Calu3 (cell line): Measurements from ENCODE around the gene DMKN. TPM values are rescaled to one million over a fixed set of nuclear protein-coding genes. Genes with fewer than 3 reads are reported as not detected.
A peak's percentile ranks its signal among the peaks of the same experiment; 100 is the strongest.

Source experiments
- BruUV-seq: library from RNA; stranded (reverse); fragments of 400-500 nt; replicated peaks from 2 replicates; lab custom pipeline; 2021; lab: Mats Ljungman, UMichigan
- CTCF ChIA-PET: fragments of 300-600 bp; sonication (Branson Sonifier 250); formaldehyde crosslinking; loops from one replicate; lab custom pipeline; 2022; ENCODE audit warnings: antibody characterized with exemption; lab: Charles Lee
- DNase-seq: peaks from one replicate; pipeline ENCODE4 v3.0.0; 2022
- H3K27ac Mint-ChIP-seq: one replicate; pipeline ENCODE4 v1.8.0; 2022; ENCODE audit warnings: mixed read lengths; ENCODE audit not compliant: unreplicated experiment
- H3K27me3 Mint-ChIP-seq: one replicate; pipeline ENCODE4 v1.8.0; 2022; ENCODE audit warnings: mixed read lengths; ENCODE audit not compliant: unreplicated experiment
- H3K36me3 Mint-ChIP-seq: one replicate; pipeline ENCODE4 v1.8.0; 2022; ENCODE audit warnings: mild to moderate bottlenecking, moderate library complexity, mixed read lengths; ENCODE audit not compliant: insufficient read depth, unreplicated experiment
- H3K4me1 Mint-ChIP-seq: one replicate; pipeline ENCODE4 v1.8.0; 2022; ENCODE audit warnings: mild to moderate bottlenecking, low read depth, mixed read lengths; ENCODE audit not compliant: unreplicated experiment
- H3K4me3 Mint-ChIP-seq: one replicate; pipeline ENCODE4 v1.8.0; 2022; ENCODE audit warnings: mild to moderate bottlenecking, low read depth, moderate library complexity, mixed read lengths; ENCODE audit not compliant: unreplicated experiment
- H3K9me3 Mint-ChIP-seq: one replicate; pipeline ENCODE4 v1.8.0; 2022; ENCODE audit warnings: low read depth, mixed read lengths; ENCODE audit not compliant: unreplicated experiment
- CTCF ChIP-seq: fragments of 200-600 bp; IDR thresholded peaks from one replicate; pipeline ENCODE4 v1.8.0; 2022; ENCODE audit warnings: antibody characterized with exemption; ENCODE audit not compliant: unreplicated experiment
- intact Hi-C: fragments of 100-400 bp; cut with micrococcal nuclease; formaldehyde crosslinking; loops from one replicate; pipeline ENCODE4 v1.10.0; 2022; ENCODE audit not compliant: unreplicated experiment
- total RNA-seq: library from RNA; stranded (reverse); gene quantifications from 2 replicates; pipeline ENCODE4 v1.2.3, GENCODE V29; 2022

DMKN gene
- total RNA-seq, 1 experiment from 2014 or later = 224 TPM

- TF ChIP-seq CTCF = no peak
- Mint-ChIP-seq H3K9me3 (no peaks in the 10 kb centered on the region), H3K4me1 (no peaks in the 10 kb centered on the region), H3K36me3 (no peaks in the 10 kb centered on the region), H3K4me3 (no peak overlapping the region), H3K27me3 (peaks cover 87% of the 10 kb centered on the region), H3K27ac (no peak overlapping the region)
- CTCF ChIA-PET = interaction anchor here (0.8 kb wide), 1 partner anchor 48 kb away, joined by 6 read pairs; no protein-coding TSS in a partner anchor
- no peak for DNase-seq
- no TSS peak for BruUV-seq
- intact Hi-C loops = no loop called here
Observed at GRCh38 chr19:35558400-35559280, 45.2 kb upstream of the DMKN start.

- H3K4me1 Mint-ChIP-seq = no peaks in the 10 kb centered on the region
- no peaks in the 10 kb centered on the region for H3K36me3 Mint-ChIP-seq
- intact Hi-C loops = no loop called here
- no peaks in the 10 kb centered on the region for H3K9me3 Mint-ChIP-seq
- peaks cover 87% of the 10 kb centered on the region for H3K27me3 Mint-ChIP-seq
- TF ChIP-seq CTCF = no peak
- peak; percentile 35 for DNase-seq
- H3K4me3 Mint-ChIP-seq = no peak overlapping the region
- H3K27ac Mint-ChIP-seq = no peak overlapping the region
- CTCF ChIA-PET = interaction anchor here (0.8 kb wide), 1 partner anchor 49 kb away, joined by 6 read pairs; no protein-coding TSS in a partner anchor
- BruUV-seq = no TSS peak
Observed at GRCh38 chr19:35557539-35558399, 44.3 kb upstream of the DMKN start.

- intact Hi-C loops = no loop called here
- H3K4me3 Mint-ChIP-seq = no peak overlapping the region
- no peak overlapping the region for H3K27ac Mint-ChIP-seq
- H3K9me3 Mint-ChIP-seq = no peaks in the 10 kb centered on the region
- no peaks in the 10 kb centered on the region for H3K4me1 Mint-ChIP-seq
- DNase-seq = no peak
- H3K27me3 Mint-ChIP-seq = peaks cover 83% of the 10 kb centered on the region
- TF ChIP-seq CTCF = no peak
- CTCF ChIA-PET = interaction anchor here (1.1 kb wide), 1 partner anchor 48 kb away, joined by 3 read pairs; no protein-coding TSS in a partner anchor
- BruUV-seq = no TSS peak
- no peaks in the 10 kb centered on the region for H3K36me3 Mint-ChIP-seq
Observed at GRCh38 chr19:35556846-35557538, 43.5 kb upstream of the DMKN start.
